ENCODE data around the gene AP5S1. TPM values are rescaled to one million over a fixed set of nuclear protein-coding genes. Genes with fewer than 3 reads are reported as not detected.

Gene AP5S1, protein sequence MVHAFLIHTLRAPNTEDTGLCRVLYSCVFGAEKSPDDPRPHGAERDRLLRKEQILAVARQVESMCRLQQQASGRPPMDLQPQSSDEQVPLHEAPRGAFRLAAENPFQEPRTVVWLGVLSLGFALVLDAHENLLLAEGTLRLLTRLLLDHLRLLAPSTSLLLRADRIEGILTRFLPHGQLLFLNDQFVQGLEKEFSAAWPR
- total RNA-seq, result 10 to 100 TPM; 16.6 to 18.2 TPM

DNA sequence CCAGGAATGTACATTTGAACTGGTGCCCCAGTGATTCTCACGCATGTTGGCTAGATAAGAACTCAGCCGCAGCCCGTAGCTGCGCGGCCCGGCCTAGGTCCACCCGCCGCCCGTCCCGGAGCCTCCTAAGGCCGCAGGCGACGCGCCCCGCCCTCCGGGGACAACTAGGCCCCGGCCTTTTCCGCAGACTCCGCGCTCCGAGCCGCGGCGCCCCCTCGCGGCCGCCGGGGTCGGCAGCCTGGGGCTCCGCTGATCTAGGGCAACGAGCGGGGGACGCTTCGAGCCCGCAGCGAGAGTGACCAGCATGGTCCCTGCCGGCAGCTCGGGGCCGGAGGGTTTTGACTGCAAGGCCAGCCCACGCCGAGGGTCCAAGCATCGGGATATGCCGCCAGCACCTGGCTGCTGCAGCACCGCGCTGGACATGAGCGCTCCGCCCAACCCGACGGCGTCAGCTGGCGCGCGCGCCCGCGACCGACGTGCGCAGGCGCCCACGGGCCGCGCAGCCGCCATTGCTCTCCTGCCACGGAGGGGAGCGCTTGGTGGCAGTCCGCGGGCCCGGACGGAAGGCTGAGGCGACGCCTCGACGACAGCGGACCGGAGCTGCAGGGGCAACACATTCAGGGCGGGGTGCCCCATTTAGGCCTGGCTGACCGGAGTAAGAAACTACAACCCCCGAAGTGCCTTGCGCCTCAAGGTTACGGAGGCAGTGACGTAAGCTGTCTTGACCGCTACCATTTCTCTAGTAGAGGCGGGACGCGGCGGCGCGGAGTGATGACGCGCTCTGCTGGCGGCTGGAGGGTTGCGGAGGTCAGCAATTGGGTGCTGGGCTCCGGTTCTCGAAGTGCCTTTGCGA, at the start of gene AP5S1:
TSS of gene AP5S1 (plus strand) at position 500 of the 853 bp plus-strand sequence. CDS start 1,571 bp downstream, outside the sequence.
- no peaks in the 10 kb centered on the region for H3K27me3 Mint-ChIP-seq
- H3K4me3 Mint-ChIP-seq, result peak within 1 kb of the TSS; percentile 81
- POLR2A ChIA-PET, result interaction anchor here (1.0 to 1.5 kb wide), 2 partner anchors 24 to 34 kb away, joined by 4 to 5 read pairs; partner anchors contain the start of genes CDC25B and CENPB
- no peaks in the 10 kb centered on the region for H3K9me3 Mint-ChIP-seq
- H3K27ac Mint-ChIP-seq, result peak within 1 kb of the TSS; percentile 93
- peaks cover 55% of the 10 kb centered on the region for H3K4me1 Mint-ChIP-seq
- CTCF ChIA-PET, result interaction anchor here (0.7 to 11.7 kb wide), 34 partner anchors 9 to 265 kb away, joined by 3 to 94 read pairs (median 4); partner anchors contain the start of genes ADISSP, CDC25B, CENPB and SPEF1
- H3K36me3 Mint-ChIP-seq (ENCODE audit: low read depth), result peaks cover 13% of the 10 kb centered on the region
- DNase-seq, result peak; percentile 93

DNA sequence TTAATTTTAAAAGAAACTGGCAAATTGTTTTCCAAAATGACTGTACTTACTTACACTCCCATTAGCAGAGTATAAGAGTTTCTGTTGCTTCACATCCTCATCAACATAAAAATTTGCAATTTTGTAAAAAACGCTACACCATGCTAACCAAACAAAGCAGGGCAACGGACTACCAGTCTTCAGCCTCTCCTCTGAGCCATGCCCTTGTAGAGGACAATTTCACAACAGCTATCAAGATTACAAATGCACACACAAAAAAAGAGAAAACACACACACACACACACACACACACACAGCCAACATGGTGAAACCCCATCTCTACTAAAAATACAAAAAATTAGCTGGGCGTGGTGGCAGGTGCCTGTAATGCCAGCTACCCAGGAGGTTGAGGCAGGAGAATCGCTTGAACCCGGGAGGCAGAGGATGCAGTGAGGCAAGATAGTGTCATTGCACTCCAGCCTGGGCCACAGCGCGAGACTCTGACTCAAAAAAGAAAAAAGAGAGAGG, 48.7 kb upstream of the AP5S1 start:
- Mint-ChIP-seq H3K36me3 (ENCODE audit: low read depth) (no peaks in the 10 kb centered on the region), H3K27me3 (peaks cover 6% of the 10 kb centered on the region), H3K4me3 (no peak overlapping the region), H3K9me3 (no peaks in the 10 kb centered on the region), H3K27ac (no peak overlapping the region), H3K4me1 (peaks cover 15% of the 10 kb centered on the region)
- CTCF ChIA-PET, result interaction anchor here (1.0 to 1.9 kb wide), 3 partner anchors 10 to 19 kb away, joined by 4 to 8 read pairs (median 6); partner anchors contain the start of genes CENPB and SPEF1
- POLR2A ChIA-PET, result no interaction called here
- DNase-seq, result no peak

DNA sequence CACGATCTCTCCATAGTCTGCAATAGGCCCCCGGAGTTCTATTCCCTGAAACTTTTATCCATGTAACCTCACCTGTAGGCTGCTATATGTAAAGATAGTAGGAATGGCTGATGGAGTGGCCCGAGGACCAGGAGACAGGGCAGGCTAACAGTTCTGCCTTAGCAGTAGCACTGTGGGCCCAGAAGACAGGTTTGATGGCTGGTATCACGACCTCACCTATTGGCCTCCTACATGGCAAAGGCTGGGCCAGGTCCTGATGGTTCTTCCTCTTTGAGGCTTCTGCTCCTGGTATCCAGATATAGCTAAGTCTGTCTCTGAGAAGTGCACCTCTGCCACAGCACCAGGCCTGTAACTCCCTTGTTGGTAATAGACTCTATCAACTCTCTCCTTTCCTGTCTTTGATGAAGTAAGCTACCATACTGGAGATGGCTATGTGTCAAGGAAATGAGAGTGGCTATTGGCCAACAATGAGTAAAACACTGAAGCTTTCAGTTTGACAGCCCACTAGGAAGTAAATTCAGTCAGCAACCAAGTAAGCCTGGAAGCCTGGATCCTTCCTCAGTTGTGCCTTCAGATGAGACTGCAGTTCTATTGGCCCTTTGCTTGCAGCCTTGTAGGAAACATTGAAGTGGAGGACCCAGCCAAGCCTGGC, 44.8 kb upstream of the AP5S1 start:
- ChIA-PET POLR2A (interaction anchor here (0.5 kb wide), 1 partner anchor 13 kb away, joined by 4 read pairs; no protein-coding TSS in a partner anchor), CTCF (no interaction called here)
- no peaks in the 10 kb centered on the region for H3K9me3 Mint-ChIP-seq

DNA sequence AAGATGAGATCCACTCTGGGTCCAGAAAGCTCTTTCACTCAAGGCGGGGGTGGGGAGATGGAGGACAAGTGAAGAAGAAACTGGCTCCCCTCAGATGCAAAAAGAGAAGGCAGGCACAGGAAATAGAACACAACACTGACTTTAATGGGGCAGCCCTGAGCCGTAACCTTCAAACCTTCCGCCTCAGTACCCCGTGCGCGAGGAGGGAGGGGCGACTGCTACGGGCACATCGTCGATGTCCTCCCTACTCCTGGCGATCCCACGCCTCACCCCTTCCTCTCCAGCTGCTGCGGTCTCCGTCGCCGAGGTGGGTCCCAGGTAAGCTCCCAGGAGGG, 43.0 kb upstream of the AP5S1 start:
- Mint-ChIP-seq H3K27ac (no peak overlapping the region), H3K4me1 (peaks cover 35% of the 10 kb centered on the region), H3K9me3 (no peaks in the 10 kb centered on the region), H3K4me3 (peak overlapping the region; percentile 59), H3K36me3 (ENCODE audit: low read depth) (no peaks in the 10 kb centered on the region), H3K27me3 (peaks cover 31% of the 10 kb centered on the region)
- no peak for DNase-seq
- POLR2A ChIA-PET, result interaction anchor here (1.2 kb wide), 1 partner anchor 10 kb away, joined by 5 read pairs; the partner anchor contains the start of gene ADISSP
- CTCF ChIA-PET, result interaction anchor here (0.6 to 3.9 kb wide), 7 partner anchors 9 to 530 kb away, joined by 3 to 40 read pairs (median 4); partner anchors contain the start of genes ADISSP, AP5S1 and CENPB

More for the DNA sequence above, 44.8 kb upstream of the AP5S1 start:
- Mint-ChIP-seq H3K27me3 (peaks cover 29% of the 10 kb centered on the region), H3K36me3 (ENCODE audit: low read depth) (no peaks in the 10 kb centered on the region), H3K4me1 (peaks cover 21% of the 10 kb centered on the region), H3K27ac (no peak overlapping the region), H3K4me3 (no peak overlapping the region)
- DNase-seq, result no peak

DNA sequence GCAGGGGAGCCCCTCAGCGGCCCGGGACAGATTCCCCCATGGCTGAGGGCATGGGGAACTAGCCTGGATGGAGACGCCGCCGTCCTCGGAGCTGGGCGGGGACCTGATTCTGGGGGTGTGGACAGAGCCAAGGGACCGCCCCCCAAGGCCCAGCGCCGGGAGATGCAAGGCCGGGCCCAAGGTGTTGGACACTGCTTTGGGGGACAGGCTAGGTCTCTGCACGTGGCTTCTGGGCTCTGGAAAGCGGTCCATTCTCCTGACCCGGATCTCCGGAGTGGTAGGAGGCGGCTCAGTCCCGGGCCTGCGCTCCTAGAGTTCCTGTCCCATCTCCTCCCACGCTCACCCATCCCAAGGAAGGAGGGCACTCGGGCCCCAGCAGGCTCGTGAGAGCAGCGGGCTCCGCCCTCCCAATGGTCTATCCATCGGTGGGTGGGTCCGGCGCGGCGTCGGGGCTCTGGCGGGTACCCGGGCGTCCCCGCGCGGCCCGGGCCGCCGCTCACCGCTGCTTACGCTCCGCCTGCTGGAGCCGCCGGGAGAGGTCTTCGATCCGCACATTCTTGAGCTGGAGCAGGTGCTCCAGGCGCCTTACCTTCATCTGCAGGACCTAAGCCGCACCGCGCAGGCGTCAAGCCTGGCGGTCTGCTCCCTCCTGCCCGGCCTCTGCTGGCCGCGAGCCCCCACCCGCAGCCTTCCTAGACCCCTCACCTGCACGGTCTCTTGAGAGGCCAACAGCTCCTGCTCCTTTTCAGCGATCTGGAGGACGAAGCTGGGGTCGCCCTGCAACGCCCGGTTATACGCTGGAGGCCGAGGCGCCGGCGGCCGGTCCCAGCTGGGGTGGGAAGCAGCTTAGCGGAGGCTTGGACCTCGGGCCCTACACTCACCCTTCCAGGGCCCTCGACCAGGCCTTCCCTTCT, 42.4 kb upstream of the AP5S1 start:
- H3K4me1 Mint-ChIP-seq, result peaks cover 35% of the 10 kb centered on the region
- CTCF ChIA-PET, result interaction anchor here (0.6 to 3.9 kb wide), 11 partner anchors 8 to 531 kb away, joined by 3 to 40 read pairs (median 4); partner anchors contain the start of genes ADISSP, AP5S1 and CENPB
- peaks cover 31% of the 10 kb centered on the region for H3K27me3 Mint-ChIP-seq
- H3K36me3 Mint-ChIP-seq (ENCODE audit: low read depth), result peaks cover 3% of the 10 kb centered on the region
- H3K9me3 Mint-ChIP-seq, result no peaks in the 10 kb centered on the region
- POLR2A ChIA-PET, result interaction anchor here (1.2 kb wide), 1 partner anchor 10 kb away, joined by 5 read pairs; the partner anchor contains the start of gene ADISSP
- H3K4me3 Mint-ChIP-seq, result peak overlapping the region; percentile 59
- DNase-seq, result no peak
- no peak overlapping the region for H3K27ac Mint-ChIP-seq

DNA sequence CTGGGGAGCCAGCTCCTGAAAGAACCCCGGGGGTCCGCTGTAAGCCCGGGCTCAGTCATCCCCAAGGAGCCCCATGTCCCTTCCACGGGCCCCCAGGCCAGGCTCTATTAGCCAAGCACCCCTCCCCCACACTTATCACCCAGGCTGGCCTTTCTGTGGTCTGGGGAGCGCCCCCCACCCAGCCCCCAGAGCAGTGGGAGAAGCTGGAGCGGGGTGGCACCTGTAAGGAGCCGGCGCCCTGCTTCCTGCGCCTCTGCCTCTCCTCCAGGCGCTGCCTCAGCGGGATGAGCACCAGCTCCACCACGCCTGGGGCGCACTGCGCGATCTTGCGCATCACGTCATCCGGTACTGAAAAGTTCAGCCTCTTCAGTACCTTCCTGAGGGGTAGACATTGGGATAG, 41.4 kb upstream of the AP5S1 start:
- H3K36me3 Mint-ChIP-seq (ENCODE audit: low read depth), result peaks cover 6% of the 10 kb centered on the region
- no peaks in the 10 kb centered on the region for H3K9me3 Mint-ChIP-seq
- peaks cover 41% of the 10 kb centered on the region for H3K4me1 Mint-ChIP-seq
- H3K4me3 Mint-ChIP-seq, result no peak overlapping the region
- POLR2A ChIA-PET, result no interaction called here
- peaks cover 30% of the 10 kb centered on the region for H3K27me3 Mint-ChIP-seq
- no peak for DNase-seq
- CTCF ChIA-PET, result interaction anchor here (0.9 to 3.9 kb wide), 9 partner anchors 7 to 307 kb away, joined by 3 to 40 read pairs (median 4); partner anchors contain the start of genes ADISSP, AP5S1 and CENPB
- H3K27ac Mint-ChIP-seq, result no peak overlapping the region

DNA sequence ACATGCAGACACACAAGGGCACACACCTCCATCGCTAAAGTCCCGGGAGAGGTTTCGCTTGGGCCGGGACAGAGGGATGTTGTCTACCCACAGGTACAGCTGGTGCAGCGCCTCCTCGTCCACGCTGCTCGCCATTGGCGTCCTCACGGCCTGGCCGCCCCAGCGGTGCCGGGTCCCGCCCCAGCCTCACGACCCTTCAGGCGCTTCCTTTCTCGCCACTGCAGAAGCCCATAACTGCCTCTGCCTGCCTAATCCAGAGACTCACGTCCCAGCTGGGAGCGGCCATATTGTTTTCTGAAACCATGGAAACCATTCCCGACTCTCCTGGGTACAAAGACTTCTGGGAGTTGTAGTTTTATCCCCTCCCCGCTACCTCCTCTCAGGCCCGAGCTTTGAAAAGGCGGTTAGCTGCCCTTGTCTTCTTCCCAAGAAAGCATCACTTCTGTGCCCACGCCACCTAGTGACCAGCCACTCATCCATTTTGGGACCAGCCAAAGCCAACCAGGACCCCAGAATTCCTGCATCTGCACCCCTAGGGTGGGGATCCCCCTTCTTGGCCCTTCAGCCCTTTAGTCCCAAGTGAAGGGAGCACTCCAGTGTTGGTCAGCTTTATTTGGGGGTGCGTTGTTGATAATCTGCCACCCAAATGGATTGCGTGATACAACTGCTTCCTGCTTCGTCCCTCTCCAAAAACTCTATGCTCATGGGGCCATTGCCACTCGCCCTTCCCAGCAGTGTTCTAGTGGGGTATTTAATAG, 39.0 kb upstream of the AP5S1 start, which contains the start of gene SPEF1:
TSS of gene SPEF1 (minus strand) at position 296 of the 758 bp plus-strand sequence. CDS start at position 135, 161 bp downstream.
- peaks cover 27% of the 10 kb centered on the region for H3K27me3 Mint-ChIP-seq
- peaks cover 54% of the 10 kb centered on the region for H3K4me1 Mint-ChIP-seq
- peaks cover 12% of the 10 kb centered on the region for H3K36me3 Mint-ChIP-seq (ENCODE audit: low read depth)
- no peaks in the 10 kb centered on the region for H3K9me3 Mint-ChIP-seq
- CTCF ChIA-PET, result interaction anchor here (0.7 to 1.9 kb wide), 6 partner anchors 9 to 197 kb away, joined by 3 to 8 read pairs (median 4); partner anchors contain the start of genes ADISSP and AP5S1
- DNase-seq, result peak; percentile 62
- H3K27ac Mint-ChIP-seq, result no peak within 1 kb of the TSS
- H3K4me3 Mint-ChIP-seq, result peak within 1 kb of the TSS; percentile 49
- POLR2A ChIA-PET, result interaction anchor here (0.6 kb wide), 1 partner anchor 1114 kb away, joined by 3 read pairs; no protein-coding TSS in a partner anchor

DNA sequence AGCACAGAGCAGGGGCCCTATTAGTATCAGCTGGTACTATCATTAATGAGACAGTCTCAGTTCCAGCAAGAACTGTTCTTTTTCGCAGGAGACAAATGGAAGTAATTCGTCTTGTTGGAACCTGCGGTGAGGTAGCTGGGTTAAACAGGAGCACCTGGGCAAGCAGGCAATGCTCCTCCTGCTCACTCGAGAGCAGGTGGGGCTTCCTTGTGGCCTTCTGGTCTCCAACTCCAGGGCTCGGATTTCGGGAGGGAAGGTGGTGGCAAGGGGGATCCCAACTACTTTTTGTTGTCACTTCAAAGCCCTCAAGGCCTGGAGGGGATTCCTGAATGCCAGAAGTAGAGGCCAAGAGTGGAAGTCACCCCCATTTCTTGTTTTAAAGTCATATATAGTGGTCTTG, 37.8 kb upstream of the AP5S1 start:
- DNase-seq, result no peak
- Mint-ChIP-seq H3K36me3 (ENCODE audit: low read depth) (peaks cover 12% of the 10 kb centered on the region), H3K27ac (no peak overlapping the region), H3K27me3 (peaks cover 20% of the 10 kb centered on the region), H3K9me3 (no peaks in the 10 kb centered on the region), H3K4me3 (no peak overlapping the region), H3K4me1 (peaks cover 51% of the 10 kb centered on the region)
- ChIA-PET CTCF (interaction anchor here (0.6 to 1.9 kb wide), 4 partner anchors 10 to 73 kb away, joined by 6 to 8 read pairs (median 7); partner anchors contain the start of gene ADISSP), POLR2A (no interaction called here)

DNA sequence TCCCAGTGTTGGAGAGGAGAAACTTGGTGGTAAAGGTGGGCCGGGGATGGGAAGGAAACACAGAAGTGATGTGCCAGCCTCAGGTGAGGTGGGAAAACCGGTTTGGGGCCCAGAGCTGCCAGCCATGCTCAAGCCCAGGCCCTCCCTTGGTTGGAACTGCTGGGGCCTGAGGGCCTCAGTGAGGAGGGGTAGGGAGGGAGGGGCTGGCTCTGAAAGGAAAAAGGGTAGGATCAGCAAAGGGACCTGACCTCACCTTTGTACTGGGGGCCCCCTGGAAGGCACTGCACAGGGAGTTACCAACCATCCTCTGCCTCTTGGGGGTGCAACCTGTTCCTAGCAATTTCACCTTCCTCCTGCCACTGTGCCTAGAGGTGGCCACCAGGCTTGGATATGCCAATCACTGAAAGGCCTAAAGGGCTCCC, 37.3 kb upstream of the AP5S1 start:
- Mint-ChIP-seq H3K9me3 (no peaks in the 10 kb centered on the region), H3K4me3 (no peak overlapping the region), H3K36me3 (ENCODE audit: low read depth) (peaks cover 12% of the 10 kb centered on the region), H3K27me3 (peaks cover 20% of the 10 kb centered on the region), H3K27ac (no peak overlapping the region), H3K4me1 (peaks cover 54% of the 10 kb centered on the region)
- POLR2A ChIA-PET, result interaction anchor here (1.7 kb wide), 1 partner anchor 15 kb away, joined by 3 read pairs; the partner anchor contains the start of gene ADISSP
- no peak for DNase-seq
- CTCF ChIA-PET, result interaction anchor here (0.6 to 7.0 kb wide), 3 partner anchors 31 to 72 kb away, joined by 7 to 77 read pairs (median 7); partner anchors contain the start of gene AP5S1

DNA sequence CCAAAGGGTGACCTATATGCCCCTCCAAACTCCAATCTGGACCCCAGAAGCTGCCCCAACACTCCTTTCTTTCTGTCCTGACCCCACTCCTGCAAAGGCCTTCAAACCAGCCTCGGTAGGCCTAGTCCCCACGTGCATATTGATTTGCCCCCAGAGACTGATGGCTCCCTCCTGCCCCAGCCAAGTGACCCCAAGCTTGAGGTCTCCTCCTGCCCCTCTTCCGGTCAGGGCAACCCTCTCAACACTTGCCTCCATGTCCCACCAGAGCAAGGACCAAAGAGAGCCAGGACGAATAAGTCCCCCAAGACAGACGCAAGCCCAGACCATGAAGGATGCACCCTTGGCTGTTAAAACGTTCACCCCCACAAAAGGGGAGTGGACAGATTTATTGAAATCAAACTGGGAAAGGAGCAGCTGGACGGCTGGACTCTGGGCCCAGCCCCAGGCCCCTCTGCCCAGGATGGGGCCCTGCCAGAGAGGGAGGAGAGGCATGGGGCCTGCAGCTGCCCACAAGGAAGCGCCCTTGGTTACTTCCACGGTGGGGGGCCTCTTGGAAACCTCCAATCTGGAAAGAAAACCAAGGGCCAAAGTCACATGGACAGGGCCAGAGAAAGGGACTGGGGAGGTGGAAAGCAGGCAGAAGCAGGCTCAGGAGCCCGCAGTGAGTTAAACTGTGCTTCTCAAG, 36.7 kb upstream of the AP5S1 start:
- DNase-seq, result no peak
- peaks cover 18% of the 10 kb centered on the region for H3K27me3 Mint-ChIP-seq
- no peak overlapping the region for H3K27ac Mint-ChIP-seq
- no peak overlapping the region for H3K4me3 Mint-ChIP-seq
- peaks cover 12% of the 10 kb centered on the region for H3K36me3 Mint-ChIP-seq (ENCODE audit: low read depth)
- POLR2A ChIA-PET, result interaction anchor here (1.7 kb wide), 1 partner anchor 16 kb away, joined by 3 read pairs; the partner anchor contains the start of gene ADISSP
- CTCF ChIA-PET, result interaction anchor here (1.3 to 7.0 kb wide), 2 partner anchors 37 to 71 kb away, joined by 7 to 77 read pairs; partner anchors contain the start of gene AP5S1
- H3K9me3 Mint-ChIP-seq, result no peaks in the 10 kb centered on the region
- H3K4me1 Mint-ChIP-seq, result peaks cover 57% of the 10 kb centered on the region
